Choroid plexus epithelial cell (primary cell): Measurements from ENCODE around the gene GJC2.

Experiments used
- DNase-seq: peaks from one replicate; pipeline ENCODE4 v3.0.0-alpha.2; 2010; ENCODE audit warnings: low read depth
- H3K4me3 ChIP-seq: 2 replicates; pipeline ENCODE4 v1.5.1; 2011; ENCODE audit warnings: low read depth, mild to moderate bottlenecking, control low read depth, low read length, moderate library complexity
- CTCF ChIP-seq: conservative IDR thresholded peaks from 2 replicates; pipeline ENCODE4 v1.5.1; 2011; ENCODE audit warnings: low read depth, mild to moderate bottlenecking, control low read depth, inconsistent platforms, low read length, moderate library complexity

The GJC2 gene

GRCh38 chr1:228208831-228209551, 59.3 kb downstream of the GJC2 start:
- TF ChIP-seq CTCF = no peak
- no peak overlapping the region for H3K4me3 ChIP-seq
- DNase-seq = no peak
